Naive B cell (primary cell): ENCODE results near the gene AAR2. TPM values are rescaled to one million over a fixed set of nuclear protein-coding genes. Genes with fewer than 3 reads are reported as not detected.

Experiments used
- polyA plus RNA-seq, 6 donors: library from polyadenylated mRNA; unstranded; fragments of 300-500 nt; fragmentation: Illumina TruSeq; gene quantifications; one replicate each; pipeline ENCODE4 v1.2.3, GENCODE V29; 2021; ENCODE audit warnings: low read depth in 6 of 6

The AAR2 gene
- polyA plus RNA-seq, 6 donors from 2014 or later = 29.6 to 48.2 (median 34.7) TPM

Other genes starting within 250 kb of the AAR2 start
- gene EPB41L1, start 81.7 kb upstream of the AAR2 start, polyA plus RNA-seq = not detected
- gene DLGAP4, start 69.9 kb downstream of the AAR2 start, polyA plus RNA-seq = 10 to 100 TPM; 15.3 to 35.5 (median 21.1) TPM